Measurements from ENCODE around the gene KIAA0753.

KIAA0753 gene

GRCh38 chr17:6639586-6640535, 650 bp downstream of the KIAA0753 start:
- peak in 1 of 2 experiments; percentile 13 for DNase-seq

- no peak for DNase-seq
Observed at GRCh38 chr17:6639014-6639585, 1.4 kb downstream of the KIAA0753 start.

GRCh38 chr17:6638046-6638908, 2.2 kb downstream of the KIAA0753 start:
- no peak for DNase-seq

GRCh38 chr17:6637458-6637840, 3.1 kb downstream of the KIAA0753 start:
- no peak for DNase-seq

- no peak for DNase-seq
Observed at GRCh38 chr17:6636616-6637457, 3.7 kb downstream of the KIAA0753 start.

- DNase-seq = no peak
Observed at GRCh38 chr17:6636105-6636504, 4.4 kb downstream of the KIAA0753 start.

GRCh38 chr17:6633263-6633662, 7.2 kb downstream of the KIAA0753 start:
- no peak for DNase-seq

GRCh38 chr17:6632530-6632929, 8.0 kb downstream of the KIAA0753 start:
- no peak for DNase-seq

- no peak for DNase-seq
Observed at GRCh38 chr17:6630390-6630789, 10.1 kb downstream of the KIAA0753 start.

- DNase-seq = no peak
Observed at GRCh38 chr17:6627019-6627418, 13.5 kb downstream of the KIAA0753 start.

- DNase-seq = no peak
Observed at GRCh38 chr17:6626616-6627015, 13.9 kb downstream of the KIAA0753 start.

- DNase-seq = no peak
Observed at GRCh38 chr17:6623941-6624340, 16.6 kb downstream of the KIAA0753 start.

- DNase-seq = no peak
Observed at GRCh38 chr17:6611231-6611630, 29.3 kb downstream of the KIAA0753 start.

GRCh38 chr17:6610011-6610410, 30.5 kb downstream of the KIAA0753 start:
- DNase-seq = no peak

- no peak for DNase-seq
Observed at GRCh38 chr17:6608321-6608720, 32.2 kb downstream of the KIAA0753 start.

GRCh38 chr17:6605142-6605541, 35.4 kb downstream of the KIAA0753 start:
- no peak for DNase-seq

- no peak for DNase-seq
Observed at GRCh38 chr17:6603744-6604325, 36.7 kb downstream of the KIAA0753 start.

GRCh38 chr17:6602141-6602540, 38.4 kb downstream of the KIAA0753 start:
- no peak for DNase-seq

GRCh38 chr17:6599364-6599763, 41.1 kb downstream of the KIAA0753 start:
- DNase-seq = peak; percentile 35 to 58

GRCh38 chr17:6597727-6598126, 42.8 kb downstream of the KIAA0753 start:
- DNase-seq = no peak

- DNase-seq = no peak
Observed at GRCh38 chr17:6596941-6597340, 43.6 kb downstream of the KIAA0753 start.

- no peak for DNase-seq
Observed at GRCh38 chr17:6596511-6596910, 44.0 kb downstream of the KIAA0753 start.
